ENCODE data around the gene CPM. TPM values are rescaled to one million over a fixed set of nuclear protein-coding genes. Genes with fewer than 3 reads are reported as not detected.

Gene CPM
- total and polyA plus RNA-seq, 12 donors = 2.1 to 17.8 (median 5.4) TPM

GRCh38 chr12:68806488-68807237 lies 126.3 kb downstream of the CPM start:
- peaks cover 0 to 27% (median 9%) of the 10 kb centered on the region in 9 donors for H3K36me3 ChIP-seq
- WGBS, 2 donors = 87 to 89% methylated on average over 18 of the region's 18 CpGs
- no peaks in the 10 kb centered on the region for H3K27me3 ChIP-seq
- H3K4me1 ChIP-seq = peaks cover 3 to 36% (median 20%) of the 10 kb centered on the region in 9 donors
- DNase-seq (no peak), ATAC-seq (no peak)
- intact Hi-C loops (cut with DNase I) = loop anchor here in 5 of 10 donors (5.0 to 10.0 kb wide), 6 partner anchors 49 to 472 kb away; partner anchors contain the start of genes SLC35E3 (in 4 of the 5), MDM1 (in 1 of the 5), NUP107 (in 1 of the 5) and RAP1B (in 1 of the 5)
- peak overlapping the region in 9 of 10 donors; percentile 78 to 98 (median 91) for H3K4me3 ChIP-seq
- TF ChIP-seq CTCF (IDR thresholded peaks at IDR 0.05) = no peak
- no peaks in the 10 kb centered on the region for H3K9me3 ChIP-seq
- H3K27ac ChIP-seq = peak overlapping the region in 7 of 10 donors; percentile 96 to 100 (median 99)

GRCh38 chr12:68805592-68806120 lies 127.3 kb downstream of the CPM start:
- ATAC-seq (no peak), DNase-seq (no peak)
- H3K27ac ChIP-seq = no peak overlapping the region
- H3K4me1 ChIP-seq = peaks cover 3 to 26% (median 12%) of the 10 kb centered on the region in 9 donors
- intact Hi-C loops (cut with DNase I) = loop anchor here in 6 of 10 donors (2.0 to 10.0 kb wide), 7 partner anchors 48 to 471 kb away; partner anchors contain the start of genes SLC35E3 (in 5 of the 6), MDM1 (in 1 of the 6), NUP107 (in 1 of the 6) and RAP1B (in 1 of the 6)
- no peaks in the 10 kb centered on the region for H3K27me3 ChIP-seq
- WGBS, 2 donors = 91 to 94% methylated on average over 7 of the region's 7 CpGs
- H3K4me3 ChIP-seq = no peak overlapping the region
- no peaks in the 10 kb centered on the region for H3K9me3 ChIP-seq
- no peak for TF ChIP-seq CTCF (IDR thresholded peaks at IDR 0.05)
- H3K36me3 ChIP-seq = peaks cover 0 to 17% (median 5%) of the 10 kb centered on the region in 9 donors

- DNase-seq (no peak), ATAC-seq (no peak)
- H3K27me3 ChIP-seq = no peaks in the 10 kb centered on the region
- H3K4me3 ChIP-seq = no peak overlapping the region
- 74 to 79% methylated on average over 32 of the region's 32 CpGs for WGBS, 2 donors
- H3K36me3 ChIP-seq = peaks cover 0 to 10% (median 4%) of the 10 kb centered on the region in 9 donors
- TF ChIP-seq CTCF (IDR thresholded peaks at IDR 0.05) = no peak
- no peak overlapping the region for H3K27ac ChIP-seq
- no peaks in the 10 kb centered on the region for H3K9me3 ChIP-seq
- H3K4me1 ChIP-seq = peaks cover 3 to 19% (median 10%) of the 10 kb centered on the region in 9 donors
- intact Hi-C loops (cut with DNase I) = loop anchor here in 6 of 10 donors (2.0 to 10.0 kb wide), 7 partner anchors 48 to 470 kb away; partner anchors contain the start of genes SLC35E3 (in 5 of the 6), MDM1 (in 1 of the 6), NUP107 (in 1 of the 6) and RAP1B (in 1 of the 6)
Observed at GRCh38 chr12:68804657-68805591, 128.0 kb downstream of the CPM start.

All from heart right ventricle (tissue), 16 donors.